ENCODE data around the gene F8.
A peak's percentile ranks its signal among the peaks of the same experiment; 100 is the strongest.
"Not testable (repeated sequence)": the region's sequence is repeated elsewhere in the genome, so short reads cannot be mapped to it uniquely, and the experiment has no call there.

Gene F8

GRCh38 chrX:155008578-155008977, 13.9 kb downstream of the F8 start:
- H3K4me1 Mint-ChIP-seq, H3K27ac Mint-ChIP-seq, H3K36me3 Mint-ChIP-seq, H3K9me3 Mint-ChIP-seq, H3K27me3 Mint-ChIP-seq, H3K4me3 Mint-ChIP-seq: not testable (repeated sequence)

GRCh38 chrX:155006913-155007671, 15.4 kb downstream of the F8 start:
- H3K36me3 Mint-ChIP-seq, H3K27ac Mint-ChIP-seq, H3K4me1 Mint-ChIP-seq, H3K4me3 Mint-ChIP-seq, H3K27me3 Mint-ChIP-seq, H3K9me3 Mint-ChIP-seq: not testable (repeated sequence)

- H3K9me3 Mint-ChIP-seq, H3K36me3 Mint-ChIP-seq, H3K27me3 Mint-ChIP-seq, H3K27ac Mint-ChIP-seq, H3K4me1 Mint-ChIP-seq, H3K4me3 Mint-ChIP-seq: not testable (repeated sequence)
Measured at GRCh38 chrX:155006379-155006778, 16.1 kb downstream of the F8 start.

GRCh38 chrX:155005190-155005589, 17.3 kb downstream of the F8 start:
- Mint-ChIP-seq H3K4me1 (no peaks in the 10 kb centered on the region), H3K27ac (no peak overlapping the region), H3K36me3 (peaks cover 2% of the 10 kb centered on the region), H3K9me3 (no peaks in the 10 kb centered on the region), H3K27me3 (no peaks in the 10 kb centered on the region), H3K4me3 (no peak overlapping the region)

- H3K27me3 Mint-ChIP-seq = no peaks in the 10 kb centered on the region
- no peaks in the 10 kb centered on the region for H3K4me1 Mint-ChIP-seq
- peaks cover 2% of the 10 kb centered on the region for H3K36me3 Mint-ChIP-seq
- no peaks in the 10 kb centered on the region for H3K9me3 Mint-ChIP-seq
- H3K4me3 Mint-ChIP-seq = no peak overlapping the region
- no peak overlapping the region for H3K27ac Mint-ChIP-seq
Measured at GRCh38 chrX:155001873-155002272, 20.6 kb downstream of the F8 start.

- H3K4me1 Mint-ChIP-seq = no peaks in the 10 kb centered on the region
- H3K9me3 Mint-ChIP-seq = no peaks in the 10 kb centered on the region
- H3K36me3 Mint-ChIP-seq = peaks cover 2% of the 10 kb centered on the region
- H3K4me3 Mint-ChIP-seq = no peak overlapping the region
- H3K27ac Mint-ChIP-seq = no peak overlapping the region
- no peaks in the 10 kb centered on the region for H3K27me3 Mint-ChIP-seq
Measured at GRCh38 chrX:155000841-155001240, 21.7 kb downstream of the F8 start.

GRCh38 chrX:154998204-154998880, 24.2 kb downstream of the F8 start:
- H3K4me3 Mint-ChIP-seq = no peak overlapping the region
- H3K27me3 Mint-ChIP-seq = no peaks in the 10 kb centered on the region
- no peaks in the 10 kb centered on the region for H3K9me3 Mint-ChIP-seq
- peaks cover 2% of the 10 kb centered on the region for H3K36me3 Mint-ChIP-seq
- no peak overlapping the region for H3K27ac Mint-ChIP-seq
- no peaks in the 10 kb centered on the region for H3K4me1 Mint-ChIP-seq

- Mint-ChIP-seq H3K27ac (peak overlapping the region; percentile 87), H3K27me3 (no peaks in the 10 kb centered on the region), H3K4me1 (peaks cover 23% of the 10 kb centered on the region), H3K36me3 (no peaks in the 10 kb centered on the region), H3K4me3 (peak overlapping the region; percentile 52), H3K9me3 (no peaks in the 10 kb centered on the region)
Measured at GRCh38 chrX:154991476-154991875, 31.0 kb downstream of the F8 start.

GRCh38 chrX:154991039-154991438, 31.5 kb downstream of the F8 start:
- Mint-ChIP-seq H3K27ac (peak overlapping the region; percentile 87), H3K36me3 (no peaks in the 10 kb centered on the region), H3K4me3 (peak overlapping the region; percentile 52)

GRCh38 chrX:154990496-154990895, 32.0 kb downstream of the F8 start:
- Mint-ChIP-seq H3K9me3 (no peaks in the 10 kb centered on the region), H3K4me1 (peaks cover 23% of the 10 kb centered on the region), H3K27ac (peak overlapping the region; percentile 89), H3K4me3 (no peak overlapping the region), H3K36me3 (no peaks in the 10 kb centered on the region), H3K27me3 (no peaks in the 10 kb centered on the region)

More at GRCh38 chrX:154991039-154991438, 31.5 kb downstream of the F8 start:
- no peaks in the 10 kb centered on the region for H3K27me3 Mint-ChIP-seq
- peaks cover 23% of the 10 kb centered on the region for H3K4me1 Mint-ChIP-seq
- H3K9me3 Mint-ChIP-seq = no peaks in the 10 kb centered on the region

GRCh38 chrX:154988719-154989118, 33.8 kb downstream of the F8 start:
- H3K4me1 Mint-ChIP-seq = peaks cover 23% of the 10 kb centered on the region
- H3K27ac Mint-ChIP-seq = no peak overlapping the region
- no peaks in the 10 kb centered on the region for H3K27me3 Mint-ChIP-seq
- no peaks in the 10 kb centered on the region for H3K36me3 Mint-ChIP-seq
- H3K9me3 Mint-ChIP-seq = no peaks in the 10 kb centered on the region
- H3K4me3 Mint-ChIP-seq = no peak overlapping the region

GRCh38 chrX:154987940-154988339, 34.6 kb downstream of the F8 start:
- Mint-ChIP-seq H3K27me3 (no peaks in the 10 kb centered on the region), H3K4me3 (no peak overlapping the region), H3K9me3 (no peaks in the 10 kb centered on the region), H3K27ac (no peak overlapping the region), H3K4me1 (peaks cover 23% of the 10 kb centered on the region), H3K36me3 (no peaks in the 10 kb centered on the region)

GRCh38 chrX:154986826-154987575, 35.5 kb downstream of the F8 start:
- Mint-ChIP-seq H3K4me3 (no peak overlapping the region), H3K36me3 (no peaks in the 10 kb centered on the region), H3K27me3 (no peaks in the 10 kb centered on the region), H3K4me1 (peaks cover 22% of the 10 kb centered on the region), H3K9me3 (no peaks in the 10 kb centered on the region), H3K27ac (no peak overlapping the region)

- H3K9me3 Mint-ChIP-seq = no peaks in the 10 kb centered on the region
- peak overlapping the region; percentile 71 for H3K4me3 Mint-ChIP-seq
- no peak overlapping the region for H3K27ac Mint-ChIP-seq
- H3K36me3 Mint-ChIP-seq = no peaks in the 10 kb centered on the region
- peaks cover 10% of the 10 kb centered on the region for H3K4me1 Mint-ChIP-seq
- H3K27me3 Mint-ChIP-seq = no peaks in the 10 kb centered on the region
Measured at GRCh38 chrX:154981116-154981411, 41.5 kb downstream of the F8 start.

GRCh38 chrX:154980330-154981115, 42.0 kb downstream of the F8 start:
- Mint-ChIP-seq H3K4me1 (peaks cover 10% of the 10 kb centered on the region), H3K27ac (no peak overlapping the region), H3K9me3 (no peaks in the 10 kb centered on the region), H3K36me3 (no peaks in the 10 kb centered on the region), H3K4me3 (peak overlapping the region; percentile 71), H3K27me3 (no peaks in the 10 kb centered on the region)

All from activated naive CD4-positive, alpha-beta T cell treated with anti-CD3 and anti-CD28 coated beads, Interleukin-2, amount 50 U/mL, for 24 hours (primary cell).